ENCODE measurements around the gene HAGH. TPM values are rescaled to one million over a fixed set of nuclear protein-coding genes. Genes with fewer than 3 reads are reported as not detected.

Gene HAGH
- total and polyA plus RNA-seq, 10 of the 15 experiments (the other 5 are each of a cell fraction or from before 2014, with no cell fraction given) = 2.0 to 50.1 (median 22.4) TPM

DNA sequence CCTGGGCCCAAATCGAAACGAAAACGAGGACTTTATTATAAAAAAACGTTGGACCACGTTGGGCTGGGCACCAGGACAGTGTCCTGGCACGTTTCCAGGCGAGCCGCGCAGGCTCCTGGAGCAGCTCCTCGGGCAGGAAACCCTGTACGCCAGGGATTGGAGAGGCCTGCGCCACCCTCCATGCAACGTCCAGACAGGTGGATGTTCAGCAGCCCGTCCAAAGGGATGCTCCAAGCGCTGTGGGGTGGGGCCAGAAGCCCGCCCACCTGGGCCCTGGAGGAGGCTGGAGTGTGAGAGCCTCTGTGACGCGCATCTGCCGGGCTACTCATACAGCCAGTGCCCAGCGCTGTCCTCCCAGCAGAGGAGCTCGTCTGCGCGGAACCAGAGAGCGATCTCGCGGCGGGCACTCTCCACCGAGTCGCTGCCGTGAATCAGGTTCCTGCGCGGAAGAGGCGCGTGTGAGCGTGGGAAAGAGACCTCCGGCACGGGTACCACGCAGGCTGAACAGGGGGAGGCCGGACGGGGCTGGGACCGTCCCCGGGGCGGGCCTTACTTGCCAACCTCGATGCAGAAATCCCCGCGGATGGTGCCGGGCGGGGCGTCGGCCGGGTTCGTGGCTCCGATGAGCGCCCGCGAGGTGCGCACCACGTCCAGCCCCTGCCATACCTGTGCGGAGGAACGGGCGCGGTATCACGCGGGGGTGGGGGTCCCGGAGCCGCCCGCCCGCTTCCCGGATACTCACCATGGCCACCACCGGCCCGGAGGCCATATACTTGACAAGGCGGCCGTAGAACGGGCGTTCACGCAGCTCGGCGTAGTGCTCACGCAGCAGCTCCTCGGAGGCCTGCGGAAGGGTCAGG lies 56.1 kb downstream of the HAGH start:
- CTCF ChIA-PET = no interaction called here
- POLR2A ChIA-PET = interaction anchor here (5.8 kb wide), 1 partner anchor 12 kb away, joined by 39 read pairs; the partner anchor contains the start of genes NUBP2 and SPSB3
- in situ Hi-C loops (cut with MboI) (loop anchor here (5.0 kb wide), 1 partner anchor 58 kb away; no protein-coding TSS in a partner anchor), intact Hi-C loops (cut with micrococcal nuclease; ENCODE audit: unreplicated experiment) (loop anchor here (5.0 kb wide), 1 partner anchor 63 kb away; the partner anchor contains the start of gene MAPK8IP3)
- RAD21 ChIA-PET (ENCODE audit: unreplicated experiment) = interaction anchor here (3.1 kb wide), 1 partner anchor 12 kb away, joined by 22 read pairs; the partner anchor contains the start of genes NUBP2 and SPSB3
- peak overlapping the region; percentile 86 for H3K4me2 ChIP-seq (ENCODE audit: control insufficient read depth, insufficient read depth)
- H3K4me1 ChIP-seq (ENCODE audit: control insufficient read depth, insufficient read depth, low read length) = peaks cover 15% of the 10 kb centered on the region
- peaks cover 43% of the 10 kb centered on the region for H3K79me2 ChIP-seq (ENCODE audit: control insufficient read depth, insufficient read depth, low read length)
- H4K20me1 ChIP-seq (ENCODE audit: control insufficient read depth, insufficient read depth) = no peaks in the 10 kb centered on the region
- H3K9me3 ChIP-seq (replicated peaks; ENCODE audit: control insufficient read depth, insufficient read depth, low read length) = no peaks in the 10 kb centered on the region
- FAIRE-seq (no peak), ATAC-seq (peak; percentile 38), DNase-seq (ENCODE audit: low read depth, low spot score) (no peak)
- peak overlapping the region; percentile 69 for H3K27ac ChIP-seq (ENCODE audit: control insufficient read depth, insufficient read depth)
- H2AFZ ChIP-seq (ENCODE audit: control insufficient read depth, low read depth, low read length) = no peak overlapping the region
- H3K27me3 ChIP-seq (replicated peaks in 1 of 2; ENCODE audit: control insufficient read depth in 2 of 2, insufficient read depth in 2 of 2, low read length in 1 of 2) = no peaks in the 10 kb centered on the region
- SMC1A ChIA-PET (ENCODE audit: uncharacterized antibody, unreplicated experiment) = interaction anchor here (0.6 to 1.0 kb wide), 2 partner anchors 49 to 274 kb away, joined by 3 read pairs; no protein-coding TSS in a partner anchor
- H3K36me3 ChIP-seq (ENCODE audit: control insufficient read depth in 2 of 2, insufficient read depth in 2 of 2, low read length in 1 of 2) = peaks cover 0 to 21% of the 10 kb centered on the region in 2 experiments; a peak in 3 of 4 replicates
- peak overlapping the region; percentile 76 for H3K9ac ChIP-seq (ENCODE audit: control insufficient read depth, insufficient read depth, low read length)
- TSS peak; percentile 49 for BruUV-seq (replicated peaks)
- 17% methylated on average over 59 of the region's 81 CpGs for WGBS (ENCODE audit: insufficient coverage, insufficient replicate concordance, low lambda C conversion rate, missing lambda C conversion rate)
- peak overlapping the region; percentile 100 for H3K4me3 ChIP-seq
- TF ChIP-seq EED (IDR thresholded peaks at IDR 0.05; ENCODE audit: low read depth) = no peak
- TF ChIP-seq, protein P1, sequence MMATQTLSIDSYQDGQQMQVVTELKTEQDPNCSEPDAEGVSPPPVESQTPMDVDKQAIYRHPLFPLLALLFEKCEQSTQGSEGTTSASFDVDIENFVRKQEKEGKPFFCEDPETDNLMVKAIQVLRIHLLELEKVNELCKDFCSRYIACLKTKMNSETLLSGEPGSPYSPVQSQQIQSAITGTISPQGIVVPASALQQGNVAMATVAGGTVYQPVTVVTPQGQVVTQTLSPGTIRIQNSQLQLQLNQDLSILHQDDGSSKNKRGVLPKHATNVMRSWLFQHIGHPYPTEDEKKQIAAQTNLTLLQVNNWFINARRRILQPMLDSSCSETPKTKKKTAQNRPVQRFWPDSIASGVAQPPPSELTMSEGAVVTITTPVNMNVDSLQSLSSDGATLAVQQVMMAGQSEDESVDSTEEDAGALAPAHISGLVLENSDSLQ (IDR thresholded peaks at IDR 0.05) = no peak
- TF ChIP-seq KDM1A (IDR thresholded peaks at IDR 0.05; ENCODE audit: borderline replicate concordance) = no peak
- TF ChIP-seq, protein P2, sequence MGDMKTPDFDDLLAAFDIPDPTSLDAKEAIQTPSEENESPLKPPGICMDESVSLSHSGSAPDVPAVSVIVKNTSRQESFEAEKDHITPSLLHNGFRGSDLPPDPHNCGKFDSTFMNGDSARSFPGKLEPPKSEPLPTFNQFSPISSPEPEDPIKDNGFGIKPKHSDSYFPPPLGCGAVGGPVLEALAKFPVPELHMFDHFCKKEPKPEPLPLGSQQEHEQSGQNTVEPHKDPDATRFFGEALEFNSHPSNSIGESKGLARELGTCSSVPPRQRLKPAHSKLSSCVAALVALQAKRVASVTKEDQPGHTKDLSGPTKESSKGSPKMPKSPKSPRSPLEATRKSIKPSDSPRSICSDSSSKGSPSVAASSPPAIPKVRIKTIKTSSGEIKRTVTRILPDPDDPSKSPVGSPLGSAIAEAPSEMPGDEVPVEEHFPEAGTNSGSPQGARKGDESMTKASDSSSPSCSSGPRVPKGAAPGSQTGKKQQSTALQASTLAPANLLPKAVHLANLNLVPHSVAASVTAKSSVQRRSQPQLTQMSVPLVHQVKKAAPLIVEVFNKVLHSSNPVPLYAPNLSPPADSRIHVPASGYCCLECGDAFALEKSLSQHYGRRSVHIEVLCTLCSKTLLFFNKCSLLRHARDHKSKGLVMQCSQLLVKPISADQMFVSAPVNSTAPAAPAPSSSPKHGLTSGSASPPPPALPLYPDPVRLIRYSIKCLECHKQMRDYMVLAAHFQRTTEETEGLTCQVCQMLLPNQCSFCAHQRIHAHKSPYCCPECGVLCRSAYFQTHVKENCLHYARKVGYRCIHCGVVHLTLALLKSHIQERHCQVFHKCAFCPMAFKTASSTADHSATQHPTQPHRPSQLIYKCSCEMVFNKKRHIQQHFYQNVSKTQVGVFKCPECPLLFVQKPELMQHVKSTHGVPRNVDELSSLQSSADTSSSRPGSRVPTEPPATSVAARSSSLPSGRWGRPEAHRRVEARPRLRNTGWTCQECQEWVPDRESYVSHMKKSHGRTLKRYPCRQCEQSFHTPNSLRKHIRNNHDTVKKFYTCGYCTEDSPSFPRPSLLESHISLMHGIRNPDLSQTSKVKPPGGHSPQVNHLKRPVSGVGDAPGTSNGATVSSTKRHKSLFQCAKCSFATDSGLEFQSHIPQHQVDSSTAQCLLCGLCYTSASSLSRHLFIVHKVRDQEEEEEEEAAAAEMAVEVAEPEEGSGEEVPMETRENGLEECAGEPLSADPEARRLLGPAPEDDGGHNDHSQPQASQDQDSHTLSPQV (IDR thresholded peaks at IDR 0.05) = no peak
- no peak for TF ChIP-seq ZNF217 (IDR thresholded peaks at IDR 0.05)
- TF ChIP-seq BHLHE40 (IDR thresholded peaks at IDR 0.05; ENCODE audit: borderline replicate concordance in 1 of 2, low read depth in 2 of 2, low read length in 1 of 2) = peak; percentile 39 to 71; a peak in 3 of 4 replicates
- TF ChIP-seq, protein P3, sequence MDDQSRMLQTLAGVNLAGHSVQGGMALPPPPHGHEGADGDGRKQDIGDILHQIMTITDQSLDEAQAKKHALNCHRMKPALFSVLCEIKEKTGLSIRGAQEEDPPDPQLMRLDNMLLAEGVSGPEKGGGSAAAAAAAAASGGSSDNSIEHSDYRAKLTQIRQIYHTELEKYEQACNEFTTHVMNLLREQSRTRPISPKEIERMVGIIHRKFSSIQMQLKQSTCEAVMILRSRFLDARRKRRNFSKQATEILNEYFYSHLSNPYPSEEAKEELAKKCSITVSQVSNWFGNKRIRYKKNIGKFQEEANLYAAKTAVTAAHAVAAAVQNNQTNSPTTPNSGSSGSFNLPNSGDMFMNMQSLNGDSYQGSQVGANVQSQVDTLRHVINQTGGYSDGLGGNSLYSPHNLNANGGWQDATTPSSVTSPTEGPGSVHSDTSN (IDR thresholded peaks at IDR 0.05; ENCODE audit: insufficient replicate concordance, low read depth, low read length) = no peak
- no peak for TF ChIP-seq MEF2B (IDR thresholded peaks at IDR 0.05; ENCODE audit: partially characterized antibody, poor library complexity, severe bottlenecking)
- no peak for TF ChIP-seq MYC (IDR thresholded peaks at IDR 0.05; ENCODE audit: insufficient read depth, insufficient read length, insufficient replicate concordance, low read length, severe bottlenecking)
- no peak for TF ChIP-seq ZBED1 (IDR thresholded peaks at IDR 0.05; ENCODE audit: borderline replicate concordance)
- no peak for TF ChIP-seq PAX8 (IDR thresholded peaks at IDR 0.05)
- TF ChIP-seq, protein P4, sequence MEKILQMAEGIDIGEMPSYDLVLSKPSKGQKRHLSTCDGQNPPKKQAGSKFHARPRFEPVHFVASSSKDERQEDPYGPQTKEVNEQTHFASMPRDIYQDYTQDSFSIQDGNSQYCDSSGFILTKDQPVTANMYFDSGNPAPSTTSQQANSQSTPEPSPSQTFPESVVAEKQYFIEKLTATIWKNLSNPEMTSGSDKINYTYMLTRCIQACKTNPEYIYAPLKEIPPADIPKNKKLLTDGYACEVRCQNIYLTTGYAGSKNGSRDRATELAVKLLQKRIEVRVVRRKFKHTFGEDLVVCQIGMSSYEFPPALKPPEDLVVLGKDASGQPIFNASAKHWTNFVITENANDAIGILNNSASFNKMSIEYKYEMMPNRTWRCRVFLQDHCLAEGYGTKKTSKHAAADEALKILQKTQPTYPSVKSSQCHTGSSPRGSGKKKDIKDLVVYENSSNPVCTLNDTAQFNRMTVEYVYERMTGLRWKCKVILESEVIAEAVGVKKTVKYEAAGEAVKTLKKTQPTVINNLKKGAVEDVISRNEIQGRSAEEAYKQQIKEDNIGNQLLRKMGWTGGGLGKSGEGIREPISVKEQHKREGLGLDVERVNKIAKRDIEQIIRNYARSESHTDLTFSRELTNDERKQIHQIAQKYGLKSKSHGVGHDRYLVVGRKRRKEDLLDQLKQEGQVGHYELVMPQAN (conservative IDR thresholded peaks at IDR 0.05) = no peak
- TF ChIP-seq WRNIP1 (IDR thresholded peaks at IDR 0.05; ENCODE audit: borderline replicate concordance, low read depth, low read length) = no peak
